Panc1 (cell line): ENCODE results near the gene FAHD1. TPM values are rescaled to one million over a fixed set of nuclear protein-coding genes. Genes with fewer than 3 reads are reported as not detected.

Experiments used
- ATAC-seq: fragments of 200-7000 bp; cut with Tn5 transposase; 2 replicates; pipeline ENCODE4 v1.9.1; 2020; ENCODE audit warnings: mild to moderate bottlenecking, moderate library complexity
- BruUV-seq: library from RNA; stranded (reverse); fragments of 400-500 nt; replicated peaks from 2 replicates; lab custom pipeline; 2021; lab: Mats Ljungman, UMichigan
- CTCF ChIA-PET: fragments of 300-600 bp; sonication (Branson Sonifier 250); formaldehyde crosslinking; loops from one replicate; lab custom pipeline; 2022; ENCODE audit warnings: antibody characterized with exemption; lab: Charles Lee
- POLR2A ChIA-PET: fragments of 300-600 bp; sonication (Branson Sonifier 250); formaldehyde crosslinking; loops from one replicate; lab custom pipeline; 2022; ENCODE audit warnings: antibody characterized with exemption; lab: Charles Lee
- DNase-seq: peaks from one replicate; pipeline ENCODE4 v3.0.0-alpha.2; 2010; ENCODE audit warnings: low read depth, low spot score
- H3K27ac ChIP-seq: 2 replicates; pipeline ENCODE4 v1.5.1; 2011; ENCODE audit warnings: mild to moderate bottlenecking, low read length, inconsistent platforms
- H3K27me3 ChIP-seq: fragments of 200-500 bp; sonication (Bioruptor generic); 2 replicates; pipeline ENCODE4 v1.6.0; 2014; ENCODE audit warnings: low read length, inconsistent platforms; ENCODE audit not compliant: control insufficient read depth, insufficient read depth
- H3K36me3 ChIP-seq: fragments of 200-500 bp; sonication (Bioruptor generic); 2 replicates; pipeline ENCODE4 v1.5.1; 2014; ENCODE audit warnings: inconsistent platforms, mild to moderate bottlenecking, low read length, moderate library complexity; ENCODE audit not compliant: control insufficient read depth, insufficient read depth
- H3K4me1 ChIP-seq: 2 replicates; pipeline ENCODE4 v1.5.1; 2011; ENCODE audit warnings: inconsistent platforms, mild to moderate bottlenecking, low read length, moderate library complexity; ENCODE audit not compliant: control insufficient read depth, insufficient read depth
- H3K4me3 ChIP-seq, 2 experiments: 2 replicates each; pipeline ENCODE4 v1.5.1; 2011 to 2012; ENCODE audit warnings: low read depth in 2 of 2, low read length in 2 of 2, mild to moderate bottlenecking in 2 of 2, inconsistent platforms in 1 of 2, moderate library complexity in 1 of 2
- H3K9me3 ChIP-seq: fragments of 200-500 bp; sonication (Bioruptor generic); 2 replicates; pipeline ENCODE4 v1.5.1; 2014; ENCODE audit warnings: low read depth, mild to moderate bottlenecking, inconsistent platforms, low read length, moderate library complexity; ENCODE audit not compliant: control insufficient read depth, insufficient read depth
- POLR2AphosphoS5 ChIP-seq: IDR thresholded peaks from 2 replicates; pipeline ENCODE4 v1.6.1; 2012; ENCODE audit warnings: mild to moderate bottlenecking, low read depth, low read length, moderate library complexity
- SIN3A ChIP-seq: IDR thresholded peaks from 2 replicates; pipeline ENCODE4 v1.6.1; 2012; ENCODE audit warnings: low read depth, mild to moderate bottlenecking, low read length, moderate library complexity, borderline replicate concordance; ENCODE audit not compliant: insufficient read depth
- TCF7L2 ChIP-seq: IDR thresholded peaks from 2 replicates; pipeline ENCODE4 v1.6.1; 2011; ENCODE audit warnings: mild to moderate bottlenecking, low read depth, low read length, inconsistent platforms
- in situ Hi-C: cut with HindIII; loops from 2 replicates; pipeline ENCODE4 v1.10.0; 2016; ENCODE audit warnings: low sequenced_read_pairs, low pct_unique_long_range_greater_than_20kb
- intact Hi-C: fragments of 100-400 bp; cut with micrococcal nuclease; formaldehyde crosslinking; loops from one replicate; pipeline ENCODE4 v1.10.0; 2022; ENCODE audit not compliant: unreplicated experiment
- total RNA-seq: library from RNA; stranded (reverse); gene quantifications from one replicate; pipeline ENCODE4 v1.2.1, GENCODE V29; 2021; ENCODE audit not compliant: unreplicated experiment
- TF ChIP-seq, protein P1 (sequence below), 2 experiments: IDR thresholded peaks; 2 replicates each; pipeline ENCODE4 v1.6.1; 2011 to 2012; ENCODE audit warnings: low read depth in 2 of 2, control low read depth in 1 of 2, low read length in 1 of 2, mild to moderate bottlenecking in 1 of 2, moderate library complexity in 1 of 2; ENCODE audit not compliant: insufficient read depth in 1 of 2
- TF ChIP-seq, protein P2 (sequence below): fragments of 450-650 bp; IDR thresholded peaks from 2 replicates; pipeline ENCODE4 v1.5.1; 2017; ENCODE audit warnings: mild to moderate bottlenecking

The FAHD1 gene
- total RNA-seq, 1 experiment from 2014 or later: 34.6 TPM

DNA sequence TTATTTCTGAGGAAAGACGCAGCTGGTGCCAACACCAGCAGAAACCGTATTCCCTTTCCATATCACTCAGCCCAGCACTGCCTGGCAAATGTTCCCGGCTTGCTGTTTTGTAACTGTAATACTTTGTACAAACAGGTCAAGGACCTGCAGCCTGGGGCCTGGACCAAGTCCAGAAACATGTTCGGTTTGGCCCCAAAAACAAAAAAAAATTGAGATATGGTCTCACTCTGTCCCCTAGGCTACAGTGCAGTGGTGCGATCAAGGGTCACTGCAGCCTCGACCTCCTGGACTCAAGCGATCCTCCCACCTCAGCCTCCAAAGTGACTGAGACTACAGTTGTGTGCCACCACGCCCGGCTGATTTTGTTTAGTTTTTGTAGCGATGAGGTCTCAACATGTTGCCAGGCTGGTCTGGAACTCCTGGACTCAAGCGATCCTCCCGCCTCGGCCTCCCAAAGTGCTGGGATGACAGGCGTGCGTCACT, 1.6 kb upstream of the FAHD1 start:
- no peak for ATAC-seq
- CTCF ChIA-PET: no interaction called here
- POLR2A ChIA-PET: no interaction called here
- intact Hi-C loops: no loop called here
- in situ Hi-C loops: no loop called here
- no peaks in the 10 kb centered on the region for H3K27me3 ChIP-seq
- DNase-seq: no peak
- H3K27ac ChIP-seq: 0 out of 2 replicates have a peak overlapping the region, but pooled peaks have one; percentile 29
- peaks cover 17% of the 10 kb centered on the region for H3K4me1 ChIP-seq
- H3K9me3 ChIP-seq: no peaks in the 10 kb centered on the region
- BruUV-seq: TSS peak; percentile 78
- peak overlapping the region; percentile 61 to 99 for H3K4me3 ChIP-seq
- peaks cover 8% of the 10 kb centered on the region; the same call in 1 of the 2 replicates for H3K36me3 ChIP-seq
- TF ChIP-seq POLR2AphosphoS5 (no peak), TCF7L2 (no peak), SIN3A (no peak)
- TF ChIP-seq, protein P1, sequence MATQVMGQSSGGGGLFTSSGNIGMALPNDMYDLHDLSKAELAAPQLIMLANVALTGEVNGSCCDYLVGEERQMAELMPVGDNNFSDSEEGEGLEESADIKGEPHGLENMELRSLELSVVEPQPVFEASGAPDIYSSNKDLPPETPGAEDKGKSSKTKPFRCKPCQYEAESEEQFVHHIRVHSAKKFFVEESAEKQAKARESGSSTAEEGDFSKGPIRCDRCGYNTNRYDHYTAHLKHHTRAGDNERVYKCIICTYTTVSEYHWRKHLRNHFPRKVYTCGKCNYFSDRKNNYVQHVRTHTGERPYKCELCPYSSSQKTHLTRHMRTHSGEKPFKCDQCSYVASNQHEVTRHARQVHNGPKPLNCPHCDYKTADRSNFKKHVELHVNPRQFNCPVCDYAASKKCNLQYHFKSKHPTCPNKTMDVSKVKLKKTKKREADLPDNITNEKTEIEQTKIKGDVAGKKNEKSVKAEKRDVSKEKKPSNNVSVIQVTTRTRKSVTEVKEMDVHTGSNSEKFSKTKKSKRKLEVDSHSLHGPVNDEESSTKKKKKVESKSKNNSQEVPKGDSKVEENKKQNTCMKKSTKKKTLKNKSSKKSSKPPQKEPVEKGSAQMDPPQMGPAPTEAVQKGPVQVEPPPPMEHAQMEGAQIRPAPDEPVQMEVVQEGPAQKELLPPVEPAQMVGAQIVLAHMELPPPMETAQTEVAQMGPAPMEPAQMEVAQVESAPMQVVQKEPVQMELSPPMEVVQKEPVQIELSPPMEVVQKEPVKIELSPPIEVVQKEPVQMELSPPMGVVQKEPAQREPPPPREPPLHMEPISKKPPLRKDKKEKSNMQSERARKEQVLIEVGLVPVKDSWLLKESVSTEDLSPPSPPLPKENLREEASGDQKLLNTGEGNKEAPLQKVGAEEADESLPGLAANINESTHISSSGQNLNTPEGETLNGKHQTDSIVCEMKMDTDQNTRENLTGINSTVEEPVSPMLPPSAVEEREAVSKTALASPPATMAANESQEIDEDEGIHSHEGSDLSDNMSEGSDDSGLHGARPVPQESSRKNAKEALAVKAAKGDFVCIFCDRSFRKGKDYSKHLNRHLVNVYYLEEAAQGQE (IDR thresholded peaks at IDR 0.05; ENCODE audit: insufficient read depth in 1 of 2, low read depth in 2 of 2, low read length in 1 of 2): no peak
- TF ChIP-seq, protein P2, sequence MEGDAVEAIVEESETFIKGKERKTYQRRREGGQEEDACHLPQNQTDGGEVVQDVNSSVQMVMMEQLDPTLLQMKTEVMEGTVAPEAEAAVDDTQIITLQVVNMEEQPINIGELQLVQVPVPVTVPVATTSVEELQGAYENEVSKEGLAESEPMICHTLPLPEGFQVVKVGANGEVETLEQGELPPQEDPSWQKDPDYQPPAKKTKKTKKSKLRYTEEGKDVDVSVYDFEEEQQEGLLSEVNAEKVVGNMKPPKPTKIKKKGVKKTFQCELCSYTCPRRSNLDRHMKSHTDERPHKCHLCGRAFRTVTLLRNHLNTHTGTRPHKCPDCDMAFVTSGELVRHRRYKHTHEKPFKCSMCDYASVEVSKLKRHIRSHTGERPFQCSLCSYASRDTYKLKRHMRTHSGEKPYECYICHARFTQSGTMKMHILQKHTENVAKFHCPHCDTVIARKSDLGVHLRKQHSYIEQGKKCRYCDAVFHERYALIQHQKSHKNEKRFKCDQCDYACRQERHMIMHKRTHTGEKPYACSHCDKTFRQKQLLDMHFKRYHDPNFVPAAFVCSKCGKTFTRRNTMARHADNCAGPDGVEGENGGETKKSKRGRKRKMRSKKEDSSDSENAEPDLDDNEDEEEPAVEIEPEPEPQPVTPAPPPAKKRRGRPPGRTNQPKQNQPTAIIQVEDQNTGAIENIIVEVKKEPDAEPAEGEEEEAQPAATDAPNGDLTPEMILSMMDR: no peak

DNA sequence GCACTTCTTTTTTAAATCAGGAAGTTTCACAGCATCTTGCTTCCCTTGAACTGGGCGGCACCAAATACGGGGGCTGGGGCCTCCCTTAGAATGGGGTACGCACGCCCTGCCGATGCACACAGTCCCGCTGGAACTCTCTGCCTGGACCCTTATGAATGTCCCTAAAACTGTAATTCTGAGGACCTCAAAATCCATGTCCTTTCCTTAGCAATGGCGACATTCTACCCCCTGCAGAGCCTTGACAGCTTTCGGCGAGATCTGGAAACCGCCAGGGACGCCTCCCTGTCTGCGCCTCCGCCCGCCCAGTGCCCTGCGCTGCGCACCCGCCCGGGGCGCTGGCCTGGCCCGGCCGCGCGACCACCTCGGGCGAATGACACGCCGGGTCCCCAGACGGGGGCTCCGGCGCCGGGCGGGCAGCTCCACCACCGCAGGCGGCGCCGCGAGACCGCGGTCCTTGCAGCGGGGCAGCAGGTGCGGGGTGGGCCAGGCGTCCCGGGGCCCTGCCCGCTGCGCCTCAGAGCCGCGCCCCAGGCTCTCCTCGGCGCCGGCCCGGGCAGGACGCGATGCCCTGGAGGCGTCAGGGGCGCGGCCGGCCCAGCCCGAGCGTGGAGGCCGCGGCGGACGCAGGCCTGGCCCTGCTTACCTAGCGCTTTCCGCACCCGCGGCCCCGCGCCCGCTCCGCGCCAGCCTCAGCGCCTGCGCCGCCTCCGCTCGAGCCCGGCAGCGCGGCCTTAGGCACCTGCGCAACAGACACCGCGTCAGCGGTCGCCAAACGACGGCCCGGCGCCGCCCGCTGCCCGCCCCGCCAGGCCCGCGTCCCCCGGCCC, 929 bp upstream of the FAHD1 start:
- TF ChIP-seq SIN3A (no peak), TCF7L2 (no peak), POLR2AphosphoS5 (no peak)
- TF ChIP-seq, protein P2: no peak
- TF ChIP-seq, protein P1 (IDR thresholded peaks at IDR 0.05; ENCODE audit: insufficient read depth in 1 of 2, low read depth in 2 of 2, low read length in 1 of 2): no peak
- H3K27me3 ChIP-seq: no peaks in the 10 kb centered on the region
- ChIA-PET POLR2A (interaction anchor here (0.6 kb wide), 1 partner anchor 29 kb away, joined by 3 read pairs; no protein-coding TSS in a partner anchor), CTCF (interaction anchor here (0.6 kb wide), 1 partner anchor 11 kb away, joined by 3 read pairs; no protein-coding TSS in a partner anchor)
- peaks cover 8% of the 10 kb centered on the region; the same call in 1 of the 2 replicates for H3K36me3 ChIP-seq
- H3K4me3 ChIP-seq: peak overlapping the region; percentile 61 to 99
- H3K4me1 ChIP-seq: peaks cover 17% of the 10 kb centered on the region
- in situ Hi-C loops (no loop called here), intact Hi-C loops (no loop called here)
- H3K9me3 ChIP-seq: no peaks in the 10 kb centered on the region
- no TSS peak for BruUV-seq
- H3K27ac ChIP-seq: peak overlapping the region; percentile 29; the same call in 1 of the 2 replicates
- ATAC-seq: peak; percentile 76
- no peak for DNase-seq
